ENCODE measurements around the gene ACTL7A. TPM values are rescaled to one million over a fixed set of nuclear protein-coding genes. Genes with fewer than 3 reads are reported as not detected.

ACTL7A gene
- total RNA-seq, 4 donors from 2014 or later = not detected

DNA sequence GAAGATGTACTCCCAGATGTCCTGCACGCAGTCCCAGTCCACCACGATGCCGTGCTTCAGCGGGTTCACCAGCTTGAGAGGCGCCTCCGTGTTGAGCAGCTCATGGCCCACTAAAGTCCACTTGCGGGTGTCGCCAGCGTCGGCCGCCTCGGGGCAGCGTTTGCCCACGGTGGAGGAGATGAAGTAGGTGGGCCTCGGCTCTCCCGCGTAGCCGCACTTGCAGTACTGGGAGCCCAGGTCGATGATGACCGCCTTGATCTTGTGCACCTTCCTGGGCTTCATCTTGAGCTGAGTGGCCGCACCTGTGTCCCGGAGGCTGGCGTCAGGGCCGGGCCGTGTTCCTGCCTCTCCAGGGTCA, 6.6 kb upstream of the ACTL7A start:
- no peak overlapping the region for H3K4me3 ChIP-seq
- WGBS = no CpG with 5 or more reads among the region's 25 CpGs
- H3K9me3 ChIP-seq = no peaks in the 10 kb centered on the region
- TF ChIP-seq, protein P1, sequence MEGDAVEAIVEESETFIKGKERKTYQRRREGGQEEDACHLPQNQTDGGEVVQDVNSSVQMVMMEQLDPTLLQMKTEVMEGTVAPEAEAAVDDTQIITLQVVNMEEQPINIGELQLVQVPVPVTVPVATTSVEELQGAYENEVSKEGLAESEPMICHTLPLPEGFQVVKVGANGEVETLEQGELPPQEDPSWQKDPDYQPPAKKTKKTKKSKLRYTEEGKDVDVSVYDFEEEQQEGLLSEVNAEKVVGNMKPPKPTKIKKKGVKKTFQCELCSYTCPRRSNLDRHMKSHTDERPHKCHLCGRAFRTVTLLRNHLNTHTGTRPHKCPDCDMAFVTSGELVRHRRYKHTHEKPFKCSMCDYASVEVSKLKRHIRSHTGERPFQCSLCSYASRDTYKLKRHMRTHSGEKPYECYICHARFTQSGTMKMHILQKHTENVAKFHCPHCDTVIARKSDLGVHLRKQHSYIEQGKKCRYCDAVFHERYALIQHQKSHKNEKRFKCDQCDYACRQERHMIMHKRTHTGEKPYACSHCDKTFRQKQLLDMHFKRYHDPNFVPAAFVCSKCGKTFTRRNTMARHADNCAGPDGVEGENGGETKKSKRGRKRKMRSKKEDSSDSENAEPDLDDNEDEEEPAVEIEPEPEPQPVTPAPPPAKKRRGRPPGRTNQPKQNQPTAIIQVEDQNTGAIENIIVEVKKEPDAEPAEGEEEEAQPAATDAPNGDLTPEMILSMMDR (IDR thresholded peaks at IDR 0.05) = no peak
- TF ChIP-seq POLR2AphosphoS5 (IDR thresholded peaks at IDR 0.05) (no peak), EP300 (IDR thresholded peaks at IDR 0.05) (no peak), POLR2A (IDR thresholded peaks at IDR 0.05) (no peak)
- peaks cover 9% of the 10 kb centered on the region for H3K4me1 ChIP-seq
- no peak for DNase-seq (ENCODE audit: low spot score in 2 of 2)
- no peaks in the 10 kb centered on the region for H3K27me3 ChIP-seq
- H3K27ac ChIP-seq = no peak overlapping the region
- no peaks in the 10 kb centered on the region for H3K36me3 ChIP-seq

DNA sequence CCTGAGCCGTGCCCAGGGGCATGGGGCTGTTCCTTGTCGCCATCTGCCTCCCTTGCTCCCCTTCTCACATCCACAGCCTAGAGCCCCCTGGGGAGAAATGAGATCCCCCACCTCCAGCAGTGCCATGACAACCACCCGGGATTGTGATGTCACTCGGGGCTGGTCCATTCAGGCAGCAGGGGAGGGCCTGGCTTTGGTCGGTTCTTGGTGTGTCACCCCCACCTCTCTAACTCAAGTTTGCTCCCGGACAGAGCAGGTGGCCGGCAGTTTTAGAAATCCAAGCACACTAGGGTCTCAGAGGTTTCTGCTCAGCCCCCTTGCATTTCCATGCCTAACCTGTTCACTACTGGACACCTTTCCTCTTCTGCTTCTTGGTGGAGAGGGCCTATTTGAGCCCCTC, 6.2 kb upstream of the ACTL7A start, which contains the start of gene ACTL7B:
ACTL7B (minus strand) TSS at position 99 of the 400 bp plus-strand sequence; CDS start at position 43, 56 bp downstream.
- 89% methylated on average over 4 of the region's 7 CpGs for WGBS
- TF ChIP-seq EP300 (IDR thresholded peaks at IDR 0.05) = no peak
- no peak for TF ChIP-seq POLR2AphosphoS5 (IDR thresholded peaks at IDR 0.05)
- no peak for TF ChIP-seq POLR2A (IDR thresholded peaks at IDR 0.05)
- TF ChIP-seq, protein P1 (IDR thresholded peaks at IDR 0.05) = no peak

DNA sequence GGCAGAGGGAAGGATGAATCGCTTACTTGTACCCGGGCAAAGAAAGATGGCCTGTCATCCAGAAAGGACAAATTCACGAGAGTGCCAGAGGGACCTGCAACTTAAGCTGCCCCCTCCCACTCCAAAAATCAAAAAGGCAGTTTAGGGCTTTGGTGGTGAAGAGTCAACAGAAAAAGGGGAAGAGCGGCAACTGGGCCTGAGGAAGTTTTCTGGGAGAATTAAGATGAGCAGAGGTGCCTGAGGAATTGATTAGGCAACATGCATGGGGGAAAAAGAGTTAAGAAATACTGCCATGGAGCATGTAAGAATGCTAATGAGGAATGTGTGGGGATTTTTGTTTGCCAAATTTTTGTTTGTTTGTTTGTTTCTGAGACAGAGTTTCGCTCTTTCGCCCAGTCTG, 4.5 kb upstream of the ACTL7A start:
- DNase-seq (ENCODE audit: low spot score in 2 of 2) = no peak
- 75% methylated on average over 6 of the region's 6 CpGs for whole genome bisulfite sequencing
- Histone ChIP-seq H3K27ac (no peak overlapping the region), H3K36me3 (no peaks in the 10 kb centered on the region), H3K4me1 (peaks cover 9% of the 10 kb centered on the region), H3K4me3 (no peak overlapping the region), H3K9me3 (no peaks in the 10 kb centered on the region), H3K27me3 (no peaks in the 10 kb centered on the region)
- TF ChIP-seq, protein P1 (IDR thresholded peaks at IDR 0.05) = no peak
- TF ChIP-seq POLR2A (IDR thresholded peaks at IDR 0.05) = no peak
- no peak for TF ChIP-seq POLR2AphosphoS5 (IDR thresholded peaks at IDR 0.05)
- no peak for TF ChIP-seq EP300 (IDR thresholded peaks at IDR 0.05)

More for the DNA sequence above, 6.2 kb upstream of the ACTL7A start, which contains the start of gene ACTL7B:
- peaks cover 9% of the 10 kb centered on the region for H3K4me1 ChIP-seq
- H3K4me3 ChIP-seq = no peak within 1 kb of the TSS
- H3K9me3 ChIP-seq = no peaks in the 10 kb centered on the region
- H3K27ac ChIP-seq = no peak within 1 kb of the TSS
- H3K36me3 ChIP-seq = no peaks in the 10 kb centered on the region
- H3K27me3 ChIP-seq = no peaks in the 10 kb centered on the region
- no peak for DNase-seq (ENCODE audit: low spot score in 2 of 2)

DNA sequence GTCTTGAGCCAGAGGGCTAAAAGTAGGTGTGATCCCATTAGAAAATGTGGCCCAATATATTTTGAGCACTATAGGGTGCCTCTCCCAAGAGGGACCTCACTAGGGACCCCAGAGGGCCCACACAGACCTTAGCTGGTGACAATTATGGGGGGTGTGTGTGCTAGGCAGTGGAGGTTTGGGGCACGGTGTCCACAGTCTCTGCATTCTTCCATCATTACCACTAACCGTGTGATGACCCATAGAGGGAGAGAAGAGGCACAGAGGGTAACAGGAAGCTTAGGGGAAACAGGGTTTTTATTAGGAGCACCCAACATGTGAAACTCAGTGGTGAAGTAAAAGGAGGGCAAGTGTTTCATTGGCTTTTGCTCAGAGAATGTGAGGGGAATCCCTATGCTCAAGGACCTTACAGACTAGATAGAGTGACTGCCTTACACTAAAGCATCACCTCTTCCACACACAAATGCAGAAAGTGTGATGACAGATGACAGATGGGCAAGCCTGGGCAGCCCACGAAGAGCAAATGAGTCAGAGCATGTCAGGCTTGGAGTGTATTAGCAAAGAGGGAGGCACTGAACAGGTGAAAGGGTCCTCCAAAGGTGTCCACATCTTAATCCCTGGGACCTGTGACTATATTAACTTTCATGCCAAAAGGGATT, 2.5 kb upstream of the ACTL7A start:
- no peak overlapping the region for H3K4me3 ChIP-seq
- peaks cover 9% of the 10 kb centered on the region for H3K4me1 ChIP-seq
- TF ChIP-seq EP300 (IDR thresholded peaks at IDR 0.05) (no peak), POLR2A (IDR thresholded peaks at IDR 0.05) (no peak), POLR2AphosphoS5 (IDR thresholded peaks at IDR 0.05) (no peak)
- TF ChIP-seq, protein P1 (IDR thresholded peaks at IDR 0.05) = no peak
- no peaks in the 10 kb centered on the region for H3K27me3 ChIP-seq
- DNase-seq (ENCODE audit: low spot score in 2 of 2) = no peak
- H3K27ac ChIP-seq = no peak overlapping the region
- 73% methylated on average over 3 of the region's 3 CpGs for WGBS
- H3K36me3 ChIP-seq = no peaks in the 10 kb centered on the region
- H3K9me3 ChIP-seq = no peaks in the 10 kb centered on the region

DNA sequence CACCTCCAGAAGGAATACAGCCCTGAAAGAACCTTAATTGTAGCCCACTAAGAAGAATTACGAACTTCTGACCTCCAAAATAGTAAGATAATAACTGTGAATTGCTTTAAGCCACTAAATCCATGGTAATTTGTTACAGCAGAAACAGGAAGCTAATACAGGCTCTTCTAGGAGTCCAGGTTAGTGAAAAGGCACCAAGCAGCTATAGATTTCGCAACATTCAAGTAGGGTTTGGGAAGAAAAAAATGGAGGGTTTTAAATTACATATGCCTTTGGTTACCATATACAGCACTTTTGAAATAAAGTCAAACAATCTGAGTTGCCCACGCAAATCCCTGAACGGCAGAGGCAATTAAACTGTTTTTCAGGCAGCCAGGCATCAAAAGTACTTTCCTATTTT, 1.7 kb upstream of the ACTL7A start:
- no peak for TF ChIP-seq POLR2AphosphoS5 (IDR thresholded peaks at IDR 0.05)
- no peak for TF ChIP-seq POLR2A (IDR thresholded peaks at IDR 0.05)
- TF ChIP-seq, protein P1 (IDR thresholded peaks at IDR 0.05) = no peak
- no peak for TF ChIP-seq EP300 (IDR thresholded peaks at IDR 0.05)
- 92% methylated on average over 4 of the region's 4 CpGs for WGBS
- no peaks in the 10 kb centered on the region for H3K27me3 ChIP-seq
- H3K4me1 ChIP-seq = peaks cover 9% of the 10 kb centered on the region
- no peaks in the 10 kb centered on the region for H3K9me3 ChIP-seq
- no peaks in the 10 kb centered on the region for H3K36me3 ChIP-seq
- no peak overlapping the region for H3K4me3 ChIP-seq
- no peak overlapping the region for H3K27ac ChIP-seq
- no peak for DNase-seq (ENCODE audit: low spot score in 2 of 2)
